AG09319 (cell line): ENCODE measurements around the gene CDK5RAP3.

Experiments
- DNase-seq: peaks from one replicate; pipeline ENCODE4 v3.0.0-alpha.2; 2010; ENCODE audit warnings: low read depth; ENCODE audit errors: extremely low read depth
- CTCF ChIP-seq: IDR thresholded peaks from 2 replicates; pipeline ENCODE4 v1.5.1; 2011; ENCODE audit warnings: low read depth, mild to moderate bottlenecking, inconsistent platforms, low read length, moderate library complexity

CDK5RAP3 gene

GRCh38 chr17:47968836-47969235 lies 2.1 kb upstream of the CDK5RAP3 start:
- no peak for DNase-seq
- TF ChIP-seq CTCF = no peak

GRCh38 chr17:47969930-47970724 lies 786 bp upstream of the CDK5RAP3 start:
- TF ChIP-seq CTCF = no peak
- DNase-seq = no peak

GRCh38 chr17:47973541-47973940 lies 2.6 kb downstream of the CDK5RAP3 start:
- DNase-seq = no peak
- no peak for TF ChIP-seq CTCF

GRCh38 chr17:47975189-47975822 lies 4.4 kb downstream of the CDK5RAP3 start:
- DNase-seq = no peak
- TF ChIP-seq CTCF = no peak

- no peak for TF ChIP-seq CTCF
These were observed 4.9 kb downstream of the CDK5RAP3 start for GRCh38 chr17:47975823-47976205.

GRCh38 chr17:47978324-47978723 lies 7.4 kb downstream of the CDK5RAP3 start:
- DNase-seq = no peak

More at GRCh38 chr17:47975823-47976205, 4.9 kb downstream of the CDK5RAP3 start:
- no peak for DNase-seq

More at GRCh38 chr17:47978324-47978723, 7.4 kb downstream of the CDK5RAP3 start:
- peak; percentile 77 for TF ChIP-seq CTCF
